Gastroesophageal sphincter (tissue), 3 donors: Measurements from ENCODE around the gene GRK7.

Experiments
- EP300 ChIP-seq: sonication (generic); formaldehyde crosslinking; IDR thresholded peaks from one replicate; pipeline ENCODE4 v1.6.1; 2017; ENCODE audit warnings: antibody characterized with exemption, mild to moderate bottlenecking
- POLR2A ChIP-seq, 2 donors: fragments of 450-650 bp; IDR thresholded peaks; one replicate each; pipeline ENCODE4 v1.6.1; 2017; ENCODE audit warnings: antibody characterized with exemption in 2 of 2, mild to moderate bottlenecking in 2 of 2, moderate library complexity in 1 of 2
- POLR2AphosphoS5 ChIP-seq: sonication (generic); formaldehyde crosslinking; IDR thresholded peaks from one replicate; pipeline ENCODE4 v1.6.1; 2017; ENCODE audit warnings: antibody characterized with exemption
- TF ChIP-seq, protein P1 (sequence below), 4 experiments: fragments of 200-600 bp in 2 of 4; fragments of 450-650 bp in 2 of 4; sonication (generic) in 1 of 4; IDR thresholded peaks; one replicate each; pipeline ENCODE4 v1.5.1; 2017 to 2019; ENCODE audit warnings: antibody characterized with exemption in 4 of 4, mild to moderate bottlenecking in 2 of 4, moderate library complexity in 2 of 4

GRCh38 chr3:141735770-141736465 lies 27.3 kb upstream of the GRK7 start:
- TF ChIP-seq, protein P1, sequence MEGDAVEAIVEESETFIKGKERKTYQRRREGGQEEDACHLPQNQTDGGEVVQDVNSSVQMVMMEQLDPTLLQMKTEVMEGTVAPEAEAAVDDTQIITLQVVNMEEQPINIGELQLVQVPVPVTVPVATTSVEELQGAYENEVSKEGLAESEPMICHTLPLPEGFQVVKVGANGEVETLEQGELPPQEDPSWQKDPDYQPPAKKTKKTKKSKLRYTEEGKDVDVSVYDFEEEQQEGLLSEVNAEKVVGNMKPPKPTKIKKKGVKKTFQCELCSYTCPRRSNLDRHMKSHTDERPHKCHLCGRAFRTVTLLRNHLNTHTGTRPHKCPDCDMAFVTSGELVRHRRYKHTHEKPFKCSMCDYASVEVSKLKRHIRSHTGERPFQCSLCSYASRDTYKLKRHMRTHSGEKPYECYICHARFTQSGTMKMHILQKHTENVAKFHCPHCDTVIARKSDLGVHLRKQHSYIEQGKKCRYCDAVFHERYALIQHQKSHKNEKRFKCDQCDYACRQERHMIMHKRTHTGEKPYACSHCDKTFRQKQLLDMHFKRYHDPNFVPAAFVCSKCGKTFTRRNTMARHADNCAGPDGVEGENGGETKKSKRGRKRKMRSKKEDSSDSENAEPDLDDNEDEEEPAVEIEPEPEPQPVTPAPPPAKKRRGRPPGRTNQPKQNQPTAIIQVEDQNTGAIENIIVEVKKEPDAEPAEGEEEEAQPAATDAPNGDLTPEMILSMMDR (IDR thresholded peaks at IDR 0.05) = no peak
- TF ChIP-seq POLR2A (IDR thresholded peaks at IDR 0.05) (no peak), POLR2AphosphoS5 (no peak), EP300 (no peak)
